A172 (cell line): Measurements from ENCODE around the gene PKN1. TPM values are rescaled to one million over a fixed set of nuclear protein-coding genes. Genes with fewer than 3 reads are reported as not detected.
A peak's percentile ranks its signal among the peaks of the same experiment; 100 is the strongest.

Experiments
- DNase-seq: peaks from one replicate; pipeline ENCODE4 v3.0.0-alpha.2; 2015; ENCODE audit warnings: low spot score
- total RNA-seq: library from RNA; depleted of rRNA; stranded (reverse); fragments of >200 nt; shearing (Covaris generic); gene quantifications from 2 replicates; pipeline ENCODE4 v1.2.3, GENCODE V29; 2014; rRNA removed

The PKN1 gene
- total RNA-seq, 1 experiment from 2014 or later: 181 TPM

DNA sequence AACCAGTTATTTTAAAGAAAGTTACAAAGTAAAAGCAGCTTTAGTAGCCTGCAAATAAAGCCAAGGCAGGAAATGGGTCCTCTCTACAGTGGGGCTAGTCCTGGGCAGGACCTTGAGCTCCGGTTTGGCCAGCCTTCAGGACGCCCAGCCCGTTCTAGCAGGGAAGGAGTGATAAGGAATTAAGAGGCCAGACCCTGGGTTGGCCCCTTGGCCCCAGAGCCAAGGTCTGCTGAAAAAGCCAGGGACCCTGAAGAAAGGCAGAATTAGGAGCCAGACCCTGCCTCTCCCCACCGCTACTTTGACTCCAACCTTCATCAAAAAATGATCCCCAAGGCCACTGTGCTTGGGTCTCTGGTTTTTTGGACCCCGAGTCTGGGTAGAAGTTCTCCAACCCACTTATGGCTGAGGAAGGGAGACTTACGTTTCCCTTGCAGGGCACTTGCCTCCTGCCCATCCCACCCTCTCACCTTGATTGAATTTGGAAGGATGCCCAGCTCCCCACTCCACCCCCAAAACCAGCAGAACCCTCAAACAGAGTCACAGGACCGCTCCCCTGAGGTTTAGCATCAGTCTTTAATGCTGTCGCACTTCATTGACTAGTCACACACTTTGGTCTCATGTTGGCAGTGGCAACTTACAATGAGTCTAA lies 81.2 kb downstream of the PKN1 start:
- DNase-seq: no peak

GRCh38 chr19:14515501-14516047 lies 82.5 kb downstream of the PKN1 start:
- no peak for DNase-seq

DNA sequence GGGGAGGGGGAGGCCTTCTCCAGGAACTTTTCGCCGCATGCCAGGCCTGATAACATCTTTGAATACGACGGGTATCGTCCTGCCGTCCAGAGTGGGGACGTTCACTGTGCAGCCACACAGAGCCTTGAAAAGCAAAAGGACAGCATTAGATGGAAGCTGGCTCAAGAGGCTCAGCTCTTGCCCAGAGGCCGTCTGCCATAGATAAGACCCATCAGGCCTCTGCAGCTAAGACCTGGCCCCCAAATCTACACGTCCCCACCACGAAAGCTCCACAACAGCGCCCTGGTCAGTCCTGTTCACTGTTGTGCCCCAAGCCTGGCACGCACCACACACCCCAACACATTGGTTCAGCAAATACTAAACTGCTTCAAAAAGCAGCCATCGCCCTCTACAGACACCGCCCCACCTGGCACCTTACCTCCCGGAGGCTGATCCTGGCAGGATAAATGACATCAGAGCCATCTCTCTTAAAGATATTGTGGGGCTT lies 83.0 kb downstream of the PKN1 start:
- no peak for DNase-seq

- no peak for DNase-seq
These were observed 83.8 kb downstream of the PKN1 start for GRCh38 chr19:14516746-14517438.

GRCh38 chr19:14517446-14517839 lies 84.3 kb downstream of the PKN1 start:
- DNase-seq: no peak

- DNase-seq: peak; percentile 62
These were observed 84.9 kb downstream of the PKN1 start, which contains the start of gene DNAJB1 for GRCh38 chr19:14517840-14518505. Gene DNAJB1 (minus strand): TSS chr19:14518397. CDS start chr19:14518349, 48 bp downstream.

- DNase-seq: no peak
These were observed 86.2 kb downstream of the PKN1 start for GRCh38 chr19:14519245-14519859.

- DNase-seq: peak; percentile 97
These were observed 86.8 kb downstream of the PKN1 start for GRCh38 chr19:14519860-14520407.

GRCh38 chr19:14520543-14520942 lies 87.4 kb downstream of the PKN1 start:
- DNase-seq: no peak

Other genes with a start within 250 kb of the PKN1 start
- gene ADGRL1, start 227.1 kb upstream of the PKN1 start, total RNA-seq: 5.1 and 7.6 TPM in 2 replicates
- 72.8 and 74.8 TPM in 2 replicates for gene ADGRE5, start 51.9 kb upstream of the PKN1 start, total RNA-seq
- gene DDX39A, start 14.0 kb upstream of the PKN1 start, total RNA-seq: 312 and 320 TPM in 2 replicates
- gene PTGER1, start 42.0 kb downstream of the PKN1 start, total RNA-seq: 0.29 TPM in 1 of 2 replicates, not detected in the other
- 302 and 408 TPM in 2 replicates for gene GIPC1, start 62.8 kb downstream of the PKN1 start, total RNA-seq
- 216 and 229 TPM in 2 replicates for gene DNAJB1, start 85.1 kb downstream of the PKN1 start, total RNA-seq
- gene TECR, start 96.3 kb downstream of the PKN1 start, total RNA-seq: 69.6 and 81.8 TPM in 2 replicates
- gene NDUFB7, start 138.8 kb downstream of the PKN1 start, total RNA-seq: 340 and 446 TPM in 2 replicates
- not detected in 2 replicates for gene CLEC17A, start 149.8 kb downstream of the PKN1 start, total RNA-seq
- not detected in 2 replicates for gene ADGRE3, start 241.5 kb downstream of the PKN1 start, total RNA-seq